ENCODE measurements around the gene CRHR2.
"Not testable (repeated sequence)": the region's sequence is repeated elsewhere in the genome, so short reads cannot be mapped to it uniquely, and the experiment has no call there.

The CRHR2 gene

GRCh38 chr7:30682212-30683083, at the start of gene CRHR2:
TSS of gene CRHR2 (minus strand) at chr7:30682456. CDS start at chr7:30682280, 176 bp downstream.
- DNase-seq = peak in 1 of 2 donors; percentile 31

- DNase-seq = no peak
Observed at GRCh38 chr7:30731581-30731980, 49.3 kb upstream of the CRHR2 start.

- DNase-seq = no peak
Observed at GRCh38 chr7:30730996-30731395, 48.7 kb upstream of the CRHR2 start.

DNA sequence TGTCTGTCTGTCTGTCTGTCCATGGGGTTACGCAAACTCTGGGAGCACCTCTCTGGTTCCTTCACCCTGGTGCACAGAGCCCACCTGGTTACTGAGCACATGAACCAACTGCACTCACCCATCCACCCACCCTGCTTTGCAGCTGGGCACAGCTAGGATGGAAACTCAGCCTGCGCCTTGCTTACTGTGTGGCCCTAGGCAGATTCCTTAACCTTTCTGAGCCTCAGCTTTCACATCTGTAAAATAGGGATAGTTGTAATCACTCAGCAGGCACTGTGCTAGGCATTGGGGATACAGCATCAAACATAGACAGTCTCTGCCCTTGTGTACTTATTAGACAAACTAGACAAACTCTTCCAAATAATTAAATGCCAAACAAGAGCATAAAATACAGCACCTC, 47.8 kb upstream of the CRHR2 start:
- DNase-seq = no peak

DNA sequence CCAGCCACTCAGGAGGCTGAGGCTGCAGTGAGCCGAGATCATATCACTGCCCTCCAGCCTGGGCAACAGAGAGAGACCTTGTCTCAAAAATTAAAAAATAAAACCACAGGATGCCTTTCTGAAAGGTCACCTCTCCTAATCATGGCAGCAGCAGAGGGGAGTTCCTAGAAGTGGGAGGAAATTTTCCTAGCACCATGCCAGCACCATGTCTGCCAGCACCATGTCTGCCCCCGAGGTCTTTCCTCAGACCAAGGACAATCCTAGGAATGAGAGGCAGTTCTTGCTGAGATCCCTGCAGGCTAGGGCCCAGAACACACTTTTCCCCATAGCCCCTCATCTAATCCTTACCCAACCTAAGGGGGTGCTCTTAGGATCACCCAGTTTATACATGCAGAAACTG, 47.4 kb upstream of the CRHR2 start:
- no peak for DNase-seq

- DNase-seq = no peak
Observed at GRCh38 chr7:30728591-30729100, 46.4 kb upstream of the CRHR2 start.

- DNase-seq = peak; percentile 42 to 65
Observed at GRCh38 chr7:30727061-30727945, 45.0 kb upstream of the CRHR2 start.

- peak; percentile 17 to 32 for DNase-seq
Observed at GRCh38 chr7:30726296-30727006, 44.2 kb upstream of the CRHR2 start.

- no peak for DNase-seq
Observed at GRCh38 chr7:30723776-30724175, 41.5 kb upstream of the CRHR2 start.

DNA sequence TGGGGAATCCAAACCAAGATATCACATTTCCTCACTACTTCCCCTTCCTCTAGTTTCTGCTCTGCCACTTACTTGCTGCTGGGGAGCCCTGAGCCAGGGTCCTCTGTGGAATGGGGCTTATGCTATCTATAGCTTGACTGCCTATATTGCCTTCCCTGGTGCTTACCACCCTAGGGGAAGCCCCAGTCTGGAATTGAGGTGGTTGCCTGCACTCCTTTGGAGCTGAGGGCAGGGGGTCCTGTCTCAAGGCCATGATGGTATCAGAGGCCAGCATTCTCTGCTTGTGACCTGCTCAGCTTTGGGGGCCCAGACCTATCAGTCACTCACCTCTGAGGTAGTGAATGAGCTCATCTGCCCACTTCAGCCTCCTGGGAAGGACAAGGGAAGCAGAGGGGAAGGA, 40.4 kb upstream of the CRHR2 start:
- DNase-seq = no peak

GRCh38 chr7:30722187-30722586, 39.9 kb upstream of the CRHR2 start:
- DNase-seq = no peak

DNA sequence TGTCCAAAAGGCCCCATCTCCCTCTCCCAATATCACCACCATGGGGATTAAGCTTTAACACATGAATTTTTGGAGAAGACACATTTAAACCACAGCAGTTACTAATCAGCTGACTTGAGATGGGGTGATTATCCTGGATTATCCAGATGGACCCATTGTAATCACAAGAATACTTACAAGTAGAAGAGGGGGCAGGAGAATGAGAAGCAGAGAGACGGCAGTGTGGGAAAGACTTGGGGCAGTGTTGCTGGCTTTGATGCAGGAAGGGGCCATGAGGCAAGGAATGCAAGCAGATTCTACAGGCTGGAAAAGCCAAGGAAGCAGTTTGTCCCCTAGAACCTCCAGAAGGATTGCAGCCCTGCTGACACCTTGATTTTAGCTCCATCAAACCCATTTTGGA, 39.0 kb upstream of the CRHR2 start:
- no peak for DNase-seq

DNA sequence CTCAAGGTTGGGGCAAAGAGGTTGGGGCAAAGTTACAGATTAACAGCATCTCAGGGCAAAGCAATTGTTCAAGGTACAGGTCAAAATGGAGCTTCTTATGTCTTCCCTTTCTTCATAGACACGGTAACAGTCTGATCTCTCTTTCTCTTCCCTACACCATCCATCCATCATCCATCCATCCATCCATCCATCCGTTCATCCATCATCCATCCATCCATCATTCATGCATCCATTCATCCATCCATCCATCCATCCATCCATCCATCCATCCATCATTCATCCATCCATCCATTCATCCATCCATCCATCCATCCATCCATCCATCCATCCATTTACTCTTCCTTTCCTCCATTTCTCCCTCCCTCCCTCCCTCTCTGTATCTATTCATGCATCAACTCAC, 37.2 kb upstream of the CRHR2 start:
- DNase-seq = not testable (repeated sequence)

GRCh38 chr7:30717181-30717580, 34.9 kb upstream of the CRHR2 start:
- DNase-seq = no peak

- DNase-seq = no peak
Observed at GRCh38 chr7:30714129-30714528, 31.9 kb upstream of the CRHR2 start.

DNA sequence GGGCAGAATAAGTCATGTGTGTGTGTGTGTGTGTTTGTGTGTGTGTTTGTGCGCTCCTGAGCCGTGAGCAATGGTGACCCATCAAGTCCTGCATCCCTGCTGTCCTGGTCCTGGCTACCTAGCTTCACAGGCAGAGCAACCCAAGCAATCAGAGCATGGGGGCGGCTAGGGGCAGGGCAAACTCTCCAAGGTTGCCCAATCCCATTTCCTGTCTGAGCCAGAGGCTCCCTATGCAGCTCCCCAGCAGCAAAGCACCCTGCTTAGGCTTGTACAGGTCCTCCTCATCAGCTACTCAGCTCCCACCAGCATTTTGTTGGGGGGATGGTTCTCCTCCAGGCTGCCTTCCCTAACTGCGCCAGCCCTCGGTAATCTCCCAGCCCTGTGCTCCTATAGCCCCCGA, 31.1 kb upstream of the CRHR2 start:
- DNase-seq = no peak

DNA sequence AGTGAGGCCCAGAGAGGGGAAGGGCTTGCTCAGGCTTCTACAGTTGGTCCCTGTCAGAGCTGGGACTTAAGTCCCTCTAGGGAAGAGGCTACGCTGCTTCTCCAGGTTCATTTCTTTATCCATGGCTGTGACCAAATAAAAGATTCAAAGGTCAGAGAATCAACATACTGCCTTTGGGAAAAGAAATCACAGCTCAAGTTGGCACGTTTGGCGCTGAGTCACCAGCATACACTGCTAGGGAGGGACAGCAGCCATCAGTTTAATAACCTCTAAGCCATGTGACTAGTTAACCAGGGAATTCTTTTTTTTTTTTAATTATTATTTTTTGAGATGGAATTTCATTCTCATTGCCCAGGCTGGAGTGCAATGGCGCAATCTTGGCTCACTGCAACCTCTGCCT, 28.4 kb upstream of the CRHR2 start:
- no peak for DNase-seq

DNA sequence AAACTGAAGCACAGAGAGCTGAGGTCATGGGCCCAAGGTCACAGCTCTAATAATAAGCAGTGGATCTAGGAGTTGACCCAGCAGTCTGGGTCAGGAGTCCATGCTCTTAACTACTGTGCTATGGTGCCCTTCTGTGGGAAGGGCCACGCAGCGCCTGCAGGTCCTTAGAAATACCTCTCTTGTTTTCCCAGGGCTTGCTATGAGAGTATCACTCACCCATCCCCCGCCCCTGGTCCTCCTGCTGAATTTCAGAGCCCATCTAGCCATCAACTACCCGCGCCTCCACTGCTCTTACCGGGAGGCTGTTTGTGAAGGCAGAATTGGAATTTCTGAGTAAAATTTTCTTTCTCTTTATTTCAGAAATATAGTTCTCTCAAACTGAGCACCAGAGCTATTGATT, 27.3 kb upstream of the CRHR2 start:
- DNase-seq = no peak

DNA sequence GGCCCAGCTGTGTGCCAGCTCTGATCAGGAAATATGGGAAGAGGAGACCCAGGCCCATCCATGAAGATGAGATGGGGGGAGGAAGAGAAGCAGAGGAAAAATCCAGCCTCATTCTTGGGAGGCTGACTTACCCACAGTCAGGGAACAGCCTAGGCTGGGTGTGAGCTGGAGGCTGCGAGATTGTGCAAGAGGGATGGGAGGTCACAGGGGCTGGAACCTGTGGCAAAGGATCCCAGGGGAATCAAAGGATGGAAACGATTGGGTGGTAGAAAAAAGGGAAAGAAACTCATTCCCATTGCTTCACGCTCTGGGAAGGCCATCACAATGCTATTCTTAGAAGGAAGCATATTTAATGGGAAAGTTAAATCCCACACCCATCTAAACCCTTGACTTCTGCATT, 26.7 kb upstream of the CRHR2 start:
- no peak for DNase-seq

DNA sequence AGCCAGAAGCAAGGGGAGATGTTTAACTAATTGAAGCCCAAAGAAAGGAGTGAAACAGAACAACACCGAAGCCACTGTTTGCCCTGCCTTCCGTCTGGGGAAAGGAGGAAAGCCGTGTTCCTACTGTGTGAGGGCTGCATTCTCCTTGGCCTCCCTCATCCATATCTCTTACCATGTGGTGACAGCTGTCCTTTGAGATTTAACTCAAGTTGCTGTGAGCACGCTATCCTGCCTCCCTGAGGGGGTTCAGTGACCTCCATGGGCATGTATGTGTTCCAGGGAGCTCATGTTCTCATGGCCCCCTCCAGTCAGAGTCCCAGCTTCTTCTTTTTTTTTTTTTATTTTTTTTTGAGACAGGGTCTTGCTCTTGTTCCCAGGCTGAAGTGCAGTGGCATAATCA, 26.2 kb upstream of the CRHR2 start:
- DNase-seq = no peak

GRCh38 chr7:30707391-30708357, 25.4 kb upstream of the CRHR2 start:
- no peak for DNase-seq

DNA sequence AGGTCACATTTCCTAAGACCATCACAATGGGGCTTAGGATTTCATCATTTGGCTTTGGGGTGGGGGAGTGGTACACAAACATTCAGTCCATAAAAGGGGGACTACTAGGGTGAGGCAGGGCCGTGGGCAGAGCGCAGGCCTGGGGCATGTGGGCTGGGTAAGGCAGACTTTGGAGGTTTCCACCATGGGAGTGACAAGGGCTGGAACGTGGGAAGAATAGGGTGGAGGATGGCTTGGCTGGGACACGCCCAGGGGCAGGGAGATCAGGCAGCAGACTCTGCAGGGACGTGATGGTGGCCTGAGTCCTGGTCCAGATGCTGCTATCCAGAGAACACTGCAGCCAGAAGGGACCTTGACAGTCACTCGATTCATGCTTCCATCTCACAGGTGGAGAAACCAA, 24.7 kb upstream of the CRHR2 start:
- no peak for DNase-seq
